HepG2 (cell line): ENCODE results near the gene SLC26A4. TPM values are rescaled to one million over a fixed set of nuclear protein-coding genes. Genes with fewer than 3 reads are reported as not detected.

Source experiments
- ATAC-seq: fragments of 200-7000 bp; cut with Tn5 transposase; 3 replicates; pipeline ENCODE4 v1.9.1; 2020; ENCODE audit warnings: mild to moderate bottlenecking, moderate library complexity
- BruUV-seq: library from RNA; stranded (reverse); fragments of 400-500 nt; replicated peaks from 2 replicates; lab custom pipeline; 2021; lab: Mats Ljungman, UMichigan
- CTCF ChIA-PET: fragments of 300-600 bp; formaldehyde crosslinking; extraction: SDS; loops from one replicate; lab custom pipeline; 2021; ENCODE audit warnings: low total read pairs, inconsistent platforms, low intra/inter-chr PET ratio; lab: Yijun Ruan, JAX
- POLR2A ChIA-PET: fragments of 350-600 bp; sonication (Branson Sonifier 250); formaldehyde crosslinking; loops from one replicate; lab custom pipeline; 2020; ENCODE audit warnings: antibody characterized with exemption, inconsistent platforms; lab: Yijun Ruan, JAX
- DNase-seq: peaks from one replicate; pipeline ENCODE4 v3.0.0-alpha.2; 2015; ENCODE audit warnings: low spot score
- FAIRE-seq: peaks from 3 replicates; lab custom pipeline; 2011; peaks lifted over from hg19 to GRCh38; lab: Jason Lieb, UNC
- H2AFZ ChIP-seq: one replicate; pipeline ENCODE4 v1.6.1; 2011; ENCODE audit warnings: low read length, inconsistent platforms
- H3K27ac ChIP-seq: fragments of 300-600 bp; 3 replicates; pipeline ENCODE4 v1.8.0; 2011; ENCODE audit warnings: mixed run types, mild to moderate bottlenecking, mixed read lengths, low read length, inconsistent platforms; ENCODE audit not compliant: insufficient read depth; ENCODE audit errors: extremely low read length
- H3K27me3 ChIP-seq, 2 experiments: fragments of 200-600 bp in 1 of 2; 2 replicates in 1 of 2; 3 replicates in 1 of 2; pipeline versions ENCODE4 v1.6.0 to v1.8.0; 2011; ENCODE audit warnings: low read length in 2 of 2, mild to moderate bottlenecking in 2 of 2, moderate library complexity in 2 of 2, inconsistent platforms in 1 of 2; ENCODE audit not compliant: insufficient read depth in 2 of 2, control insufficient read depth in 1 of 2
- H3K36me3 ChIP-seq, 2 experiments: fragments of 200-600 bp in 1 of 2; replicated peaks in 1 of 2; 2 replicates in 1 of 2; 3 replicates in 1 of 2; pipeline versions ENCODE4 v1.5.1 to v1.8.0; 2011; ENCODE audit warnings: low read length in 2 of 2, inconsistent platforms in 1 of 2; ENCODE audit not compliant: insufficient read depth in 2 of 2, control insufficient read depth in 1 of 2
- H3K4me1 ChIP-seq: 2 replicates; pipeline ENCODE4 v1.5.1; 2012; ENCODE audit warnings: low read length, inconsistent platforms; ENCODE audit not compliant: insufficient read depth
- H3K4me2 ChIP-seq: 2 replicates; pipeline ENCODE4 v1.6.0; 2011; ENCODE audit warnings: low read depth, low read length, inconsistent platforms
- H3K4me3 ChIP-seq, 3 experiments: fragments of 200-600 bp in 1 of 3; sonication (generic), shearing (Covaris generic) in 1 of 3; replicated peaks in 1 of 3; 2 replicates each; pipeline ENCODE4 v1.5.1; 2011 to 2016; ENCODE audit warnings: low read length in 3 of 3, inconsistent platforms in 2 of 3, low read depth in 2 of 3, mild to moderate bottlenecking in 2 of 3, control low read depth in 1 of 3, mixed read lengths in 1 of 3; ENCODE audit not compliant: insufficient read depth in 1 of 3
- H3K79me2 ChIP-seq: one replicate; pipeline ENCODE4 v1.6.1; 2011; ENCODE audit warnings: low read length, inconsistent platforms; ENCODE audit not compliant: insufficient read depth
- H3K9ac ChIP-seq: 2 replicates; pipeline ENCODE4 v1.6.0; 2011; ENCODE audit warnings: mild to moderate bottlenecking, low read depth, low read length, inconsistent platforms; ENCODE audit not compliant: insufficient read depth
- H3K9me3 ChIP-seq: 2 replicates; pipeline ENCODE4 v1.5.1; 2012; ENCODE audit warnings: mild to moderate bottlenecking, low read length
- H4K20me1 ChIP-seq: 2 replicates; pipeline ENCODE4 v1.6.0; 2011; ENCODE audit warnings: inconsistent platforms, mild to moderate bottlenecking, low read length, moderate library complexity; ENCODE audit not compliant: insufficient read depth
- CC2D1A ChIP-seq: sonication (generic); formaldehyde crosslinking; IDR thresholded peaks from 2 replicates; pipeline ENCODE4 v1.8.1; 2023; ENCODE audit warnings: mild to moderate bottlenecking, missing genetic modification reagents
- CHD4 ChIP-seq: fragments of 200-600 bp; sonication (generic); IDR thresholded peaks from 2 replicates; pipeline ENCODE4 v1.7.0; 2017; ENCODE audit warnings: mild to moderate bottlenecking, low read length, borderline replicate concordance
- ERF ChIP-seq: IDR thresholded peaks from 2 replicates; pipeline ENCODE4 v1.6.1; 2018; ENCODE audit warnings: missing biosample characterization, missing genetic modification reagents
- FOXP1 ChIP-seq, 2 experiments: fragments of 450-650 bp in 1 of 2; IDR thresholded peaks; 2 replicates each; pipeline ENCODE4 v1.6.1; 2017 to 2018; ENCODE audit warnings: antibody characterized with exemption in 1 of 2
- GTF2F1 ChIP-seq: fragments of 150-350 bp; IDR thresholded peaks from 2 replicates; pipeline ENCODE4 v1.6.1; 2014; ENCODE audit warnings: low read length
- GZF1 ChIP-seq: sonication (generic); formaldehyde crosslinking; IDR thresholded peaks from 2 replicates; pipeline ENCODE4 v1.5.1; 2020; ENCODE audit warnings: mild to moderate bottlenecking, missing genetic modification reagents
- IRF2 ChIP-seq: IDR thresholded peaks from 2 replicates; pipeline ENCODE4 v1.6.1; 2018; ENCODE audit warnings: missing genetic modification reagents, missing compliant biosample characterization
- MAFG ChIP-seq: sonication (generic); formaldehyde crosslinking; IDR thresholded peaks from 2 replicates; pipeline ENCODE4 v1.5.1; 2020; ENCODE audit warnings: mild to moderate bottlenecking, missing genetic modification reagents
- MTF1 ChIP-seq: sonication (generic); formaldehyde crosslinking; IDR thresholded peaks from 2 replicates; pipeline ENCODE4 v1.5.0; 2020; ENCODE audit warnings: missing genetic modification reagents
- TMF1 ChIP-seq: sonication (generic); formaldehyde crosslinking; IDR thresholded peaks from 2 replicates; pipeline ENCODE4 v1.8.1; 2022; ENCODE audit warnings: low read depth, missing genetic modification reagents
- XBP1 ChIP-seq: sonication (generic); formaldehyde crosslinking; IDR thresholded peaks from 2 replicates; pipeline ENCODE4 v1.5.0; 2020; ENCODE audit warnings: missing genetic modification reagents
- YEATS2 ChIP-seq: sonication (generic); formaldehyde crosslinking; IDR thresholded peaks from 2 replicates; pipeline ENCODE4 v1.4.0; 2020; ENCODE audit warnings: missing genetic modification reagents, borderline replicate concordance
- ZBTB7B ChIP-seq: sonication (generic); formaldehyde crosslinking; IDR thresholded peaks from 2 replicates; pipeline ENCODE4 v1.4.0; 2020; ENCODE audit warnings: missing genetic modification reagents
- ZFP37 ChIP-seq: sonication (generic); formaldehyde crosslinking; IDR thresholded peaks from 2 replicates; pipeline ENCODE4 v1.4.0; 2020; ENCODE audit warnings: missing genetic modification reagents, borderline replicate concordance
- ZMYM2 ChIP-seq: sonication (generic); formaldehyde crosslinking; IDR thresholded peaks from 2 replicates; pipeline ENCODE4 v1.8.0; 2022; ENCODE audit warnings: mild to moderate bottlenecking, missing genetic modification reagents
- ZNF205 ChIP-seq: IDR thresholded peaks from 2 replicates; pipeline ENCODE4 v1.6.1; 2018; ENCODE audit warnings: missing biosample characterization, missing genetic modification reagents
- ZNF644 ChIP-seq: IDR thresholded peaks from 2 replicates; pipeline ENCODE4 v1.6.1; 2016; ENCODE audit warnings: low read depth
- ZNF724P ChIP-seq: sonication (generic); formaldehyde crosslinking; IDR thresholded peaks from 2 replicates; pipeline ENCODE4 v1.8.0; 2022; ENCODE audit warnings: missing genetic modification reagents, borderline replicate concordance
- WGBS: methylation state at CpG from one replicate; pipeline ENCODE4 v1.1.6; 2017; ENCODE audit warnings: low lambda C conversion rate; 5-methylcytosine and 5-hydroxymethylcytosine counted together
- in situ Hi-C: cut with HindIII; loops from 2 replicates; pipeline ENCODE4 v1.10.0; 2017; ENCODE audit warnings: low pct_unique_long_range_greater_than_20kb; ENCODE audit not compliant: extremely low pct_ligation_motif_present
- intact Hi-C: fragments of 100-400 bp; cut with micrococcal nuclease; formaldehyde crosslinking; loops from one replicate; pipeline ENCODE4 v1.10.0; 2022; ENCODE audit not compliant: unreplicated experiment
- polyA plus RNA-seq, 8 experiments: library from polyadenylated mRNA; depleted of rRNA in 3 of 8; stranded (reverse) in 7 of 8; unstranded in 1 of 8; fragments of >200 nt; fragmentation: Illumina TruSeq in 4 of 8; extraction: Trizol in 4 of 8; gene quantifications; 2 replicates each; pipeline versions ENCODE4 v1.2.1 to v1.2.3, GENCODE V29; 2011 to 2016; ENCODE audit warnings: low read depth in 4 of 8, missing spikeins in 1 of 8, mixed read lengths in 1 of 8; ENCODE audit not compliant: insufficient read depth in 1 of 8
- total RNA-seq, 5 experiments: library from RNA; depleted of rRNA; stranded (reverse); fragments of >200 nt; fragmentation: Illumina TruSeq; extraction: Trizol; gene quantifications; 2 replicates each; pipeline ENCODE4 v1.2.3, GENCODE V29; 2016; ENCODE audit warnings: low read depth in 1 of 5
- TF ChIP-seq, protein P1 (sequence below): sonication (generic); formaldehyde crosslinking; IDR thresholded peaks from 2 replicates; pipeline ENCODE4 v1.4.0; 2020; ENCODE audit warnings: mild to moderate bottlenecking, missing genetic modification reagents

SLC26A4 gene
- total and polyA plus RNA-seq, 2 of the 13 experiments (the other 11 are each of a cell fraction or from before 2014, with no cell fraction given), result 0.08 to 0.11 TPM

GRCh38 chr7:107686816-107687387 is 26.3 kb downstream of the SLC26A4 start:
- Histone ChIP-seq H3K36me3 (no peaks in the 10 kb centered on the region), H2AFZ (no peak overlapping the region), H3K79me2 (no peaks in the 10 kb centered on the region), H3K9me3 (no peaks in the 10 kb centered on the region), H3K4me3 (no peak overlapping the region), H3K4me2 (no peak overlapping the region), H3K27ac (no peak overlapping the region), H3K4me1 (no peaks in the 10 kb centered on the region), H3K9ac (no peak overlapping the region), H4K20me1 (no peaks in the 10 kb centered on the region), H3K27me3 (peaks cover 0 to 10% of the 10 kb centered on the region in 2 experiments; a peak in 2 of 5 replicates)
- POLR2A ChIA-PET, result no interaction called here
- in situ Hi-C loops (no loop called here), intact Hi-C loops (no loop called here)
- no peak for TF ChIP-seq CC2D1A (CRISPR knock-in tag)
- TF ChIP-seq, protein P1, sequence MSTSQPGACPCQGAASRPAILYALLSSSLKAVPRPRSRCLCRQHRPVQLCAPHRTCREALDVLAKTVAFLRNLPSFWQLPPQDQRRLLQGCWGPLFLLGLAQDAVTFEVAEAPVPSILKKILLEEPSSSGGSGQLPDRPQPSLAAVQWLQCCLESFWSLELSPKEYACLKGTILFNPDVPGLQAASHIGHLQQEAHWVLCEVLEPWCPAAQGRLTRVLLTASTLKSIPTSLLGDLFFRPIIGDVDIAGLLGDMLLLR (CRISPR knock-in tag), result no peak
- no peak for TF ChIP-seq ZMYM2 (CRISPR knock-in tag)
- TF ChIP-seq FOXP1 (IDR thresholded peaks at IDR 0.05), result no peak
- TF ChIP-seq FOXP1 (CRISPR knock-in tag; IDR thresholded peaks at IDR 0.05), result no peak
- TF ChIP-seq GTF2F1, result no peak
- no peak for TF ChIP-seq ZFP37 (CRISPR knock-in tag)
- TF ChIP-seq MTF1 (CRISPR knock-in tag), result no peak
- TF ChIP-seq ZNF724P (CRISPR knock-in tag), result no peak
- no peak for TF ChIP-seq CHD4
- TF ChIP-seq ERF (CRISPR knock-in tag), result no peak
- TF ChIP-seq XBP1 (CRISPR knock-in tag), result no peak
- TF ChIP-seq ZNF644, result no peak
- TF ChIP-seq TMF1 (CRISPR knock-in tag), result no peak
- TF ChIP-seq MAFG (CRISPR knock-in tag), result no peak
- no peak for TF ChIP-seq ZNF205 (CRISPR knock-in tag)
- no peak for TF ChIP-seq IRF2
- no peak for TF ChIP-seq YEATS2 (CRISPR knock-in tag)
- TF ChIP-seq GZF1 (CRISPR knock-in tag), result no peak
- no peak for TF ChIP-seq ZBTB7B (CRISPR knock-in tag)
- ATAC-seq (no peak), FAIRE-seq (no peak), DNase-seq (no peak)
- no TSS peak for BruUV-seq
- CTCF ChIA-PET, result no interaction called here
- 0% methylated on average over 4 of the region's 5 CpGs for WGBS
